Ovary (tissue), 9 donors: ENCODE results near the gene RAP1A. TPM values are rescaled to one million over a fixed set of nuclear protein-coding genes. Genes with fewer than 3 reads are reported as not detected.
"Not testable (repeated sequence)": the region's sequence is repeated elsewhere in the genome, so short reads cannot be mapped to it uniquely, and the experiment has no call there.

Experiments used
- DNase-seq, 5 donors: peaks; one replicate each; pipeline ENCODE4 v3.0.0-alpha.2; 2019 to 2020
- H3K27ac ChIP-seq, 2 donors: fragments of 200-600 bp; one replicate each; pipeline versions ENCODE4 v1.5.1 to v1.8.0; 2019 to 2022
- H3K27me3 ChIP-seq: fragments of 200-600 bp; one replicate; pipeline ENCODE4 v1.8.0; 2022
- H3K36me3 ChIP-seq: fragments of 200-600 bp; sonication (generic); one replicate; pipeline ENCODE4 v1.5.1; 2019
- H3K4me1 ChIP-seq: one replicate; pipeline ENCODE4 v1.8.1; 2013; ENCODE audit warnings: mild to moderate bottlenecking, moderate library complexity; ENCODE audit not compliant: insufficient read depth
- H3K4me3 ChIP-seq: fragments of 200-600 bp; sonication (generic); one replicate; pipeline ENCODE4 v1.5.1; 2017
- H3K9me3 ChIP-seq, 2 donors: fragments of 200-600 bp in 1 of 2; sonication (generic) in 1 of 2; one replicate each; pipeline versions ENCODE4 v1.5.1 to v1.8.1; 2013 to 2019; ENCODE audit warnings: mild to moderate bottlenecking in 1 of 2, moderate library complexity in 1 of 2
- CTCF ChIP-seq, 3 donors: fragments of 450-650 bp in 2 of 3; fragments of 200-600 bp in 1 of 3; IDR thresholded peaks; one replicate each; pipeline versions ENCODE4 v1.5.1 to v1.8.0; 2016 to 2022; ENCODE audit warnings: antibody characterized with exemption in 3 of 3, mild to moderate bottlenecking in 1 of 3
- EP300 ChIP-seq: sonication (generic); formaldehyde crosslinking; IDR thresholded peaks from one replicate; pipeline ENCODE4 v1.6.1; 2017; ENCODE audit warnings: antibody characterized with exemption
- POLR2A ChIP-seq: fragments of 450-650 bp; IDR thresholded peaks from one replicate; pipeline ENCODE4 v1.6.1; 2017; ENCODE audit warnings: antibody characterized with exemption, mild to moderate bottlenecking, moderate library complexity
- WGBS, 3 donors: extraction: QIAGEN DNeasy Blood & Tissue Kit in 1 of 3; methylation state at CpG; one replicate each; pipeline versions ENCODE4 v1.1.5 to v1.1.7; 2013 to 2017; 5-methylcytosine and 5-hydroxymethylcytosine counted together
- intact Hi-C, 4 donors: fragments of 100-400 bp; cut with DNase I; formaldehyde crosslinking; loops; one replicate each; pipeline versions ENCODE4 v1.11.0 to v1.15.1; 2022 to 2023
- polyA plus RNA-seq, 2 donors: library from polyadenylated mRNA; stranded (reverse); fragments of 200-250 nt in 1 of 2; fragments of 350-450 nt in 1 of 2; fragmentation: Illumina TruSeq in 1 of 2; extraction: RNeasy Lipid Tissue Mini Kit (QIAGEN cat#74804) in 1 of 2; gene quantifications; one replicate each; pipeline ENCODE4 v1.2.3, GENCODE V29; 2013 to 2014
- total RNA-seq, 7 donors: library from RNA; depleted of rRNA in 2 of 7; stranded (reverse); fragments of >200 nt in 2 of 7; fragmentation: NEBNext Ultra II Directional in 3 of 7; extraction: Animal tissue kit (Norgen Biotek cat#: 25700) in 3 of 7; gene quantifications; one replicate each; pipeline versions ENCODE4 v1.1.0 to v1.2.4, GENCODE V29; 2016 to 2023
- donor health status: DM: no; HTN: no; CAD: no; lungs with moderate emphysema.
- donor health status: DM: no; HTN: no; CAD: no.
- donor health status: Bipolar disorder and iron deficiency.
- donor health status: DM: yes; HTN: yes; CAD: no.
- donor health status: DM: no; HTN: no; CAD: no.
- donor health status: DM: yes; HTN: yes; CAD: no.

The RAP1A gene
- total and polyA plus RNA-seq, 9 donors: 22.2 to 118 (median 59.1) TPM

DNA sequence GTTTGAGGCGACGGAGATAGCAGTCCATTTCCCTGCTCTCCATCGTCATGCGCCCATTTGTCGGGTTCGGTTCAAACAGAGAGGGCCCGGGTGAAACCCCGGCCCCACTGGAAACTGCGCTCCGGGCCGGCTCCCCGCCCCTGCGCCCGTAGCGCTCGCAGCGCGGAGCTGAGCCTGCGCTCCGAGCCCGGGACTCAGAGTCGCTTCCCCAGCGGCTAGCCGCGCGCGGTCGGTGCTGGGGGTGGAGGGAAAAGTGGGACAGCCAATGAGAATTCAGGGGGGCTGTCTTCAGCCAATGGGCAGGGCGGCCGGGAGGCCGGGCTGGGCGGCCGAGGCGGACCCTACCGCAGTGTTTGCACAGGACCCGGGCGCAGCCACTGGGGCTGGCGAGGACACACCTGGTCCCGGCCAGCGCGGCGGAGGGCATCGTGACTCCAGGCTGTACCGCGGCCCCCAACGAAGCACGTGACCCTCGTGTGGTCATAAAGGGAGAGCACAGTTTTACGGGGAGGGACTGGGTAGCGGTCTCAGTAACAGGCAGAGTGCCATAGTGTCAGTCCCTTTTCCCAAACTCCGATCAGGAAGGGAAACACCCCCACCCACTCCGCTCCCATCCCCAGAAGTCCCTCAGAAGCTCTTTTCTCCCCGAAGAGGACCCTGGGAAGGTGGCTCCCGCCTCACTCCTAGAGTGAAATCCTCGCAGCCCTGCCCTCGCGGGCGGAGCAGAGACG lies 119.8 kb downstream of the RAP1A start, which contains the start of gene INKA2:
Gene INKA2, minus strand, starts transcription at position 202 of the 731 bp plus-strand sequence. Its CDS starts 153 bp downstream, at position 49.
- WGBS, 3 donors: 0 to 1% (median 0%) methylated on average over 57 to 59 of the region's 59 CpGs
- Histone ChIP-seq H3K27me3 (no peaks in the 10 kb centered on the region), H3K9me3 (no peaks in the 10 kb centered on the region), H3K4me1 (peaks cover 13% of the 10 kb centered on the region), H3K4me3 (peak within 1 kb of the TSS; percentile 47), H3K36me3 (no peaks in the 10 kb centered on the region), H3K27ac (peak within 1 kb of the TSS; percentile 65 to 79)
- peak; percentile 86 to 88 (median 87) for DNase-seq
- intact Hi-C loops: loop anchor here in 2 of 4 donors (2.0 to 10.0 kb wide), 2 partner anchors 15 to 115 kb away; partner anchors contain the start of gene DDX20 (in 1 of the 2)
- TF ChIP-seq CTCF (IDR thresholded peaks at IDR 0.05) (peak in 2 of 3 donors; percentile 10 to 21), EP300 (no peak), POLR2A (peak; percentile 47)

DNA sequence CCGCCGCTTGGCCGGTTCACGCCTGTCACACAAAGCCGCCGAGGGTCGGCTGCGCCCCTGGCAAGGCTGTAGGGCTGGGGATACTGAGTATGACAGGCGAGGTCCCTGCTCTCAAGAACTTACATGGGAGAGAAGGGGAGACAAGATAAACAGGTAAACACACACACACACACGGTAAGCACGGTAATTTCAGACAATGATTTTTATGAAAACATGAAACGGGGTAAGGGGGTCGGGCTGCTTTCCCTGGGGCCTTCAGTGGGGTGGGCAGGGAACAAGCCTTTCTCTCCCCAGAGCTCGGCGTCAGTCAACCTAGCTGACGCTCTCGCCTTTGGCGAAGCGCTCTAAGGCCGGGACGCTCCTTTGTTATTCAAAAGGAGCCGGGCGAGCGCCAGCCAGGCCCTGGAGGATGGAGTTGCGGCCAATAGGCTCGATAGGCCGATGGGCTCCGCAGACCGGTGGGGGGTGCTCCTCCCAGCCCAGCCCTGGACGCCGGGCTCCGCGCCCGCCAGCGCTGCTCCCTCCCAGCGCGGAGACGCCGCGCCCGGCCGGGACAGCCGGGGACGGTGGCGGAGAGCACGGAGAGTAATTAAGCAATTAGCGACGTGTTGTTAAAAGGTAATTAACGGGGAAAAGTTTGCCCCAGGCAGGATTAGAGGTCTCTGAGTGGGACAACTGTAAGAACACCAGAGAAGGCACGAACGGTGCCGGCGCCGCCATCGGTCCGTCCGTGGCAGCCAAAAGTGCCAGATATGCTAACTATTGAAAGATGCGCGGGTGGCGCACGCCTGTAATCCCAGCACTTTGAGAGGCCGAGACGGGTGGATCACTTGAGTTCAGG lies 120.6 kb downstream of the RAP1A start:
- Histone ChIP-seq H3K4me3 (peak overlapping the region; percentile 47), H3K4me1 (peaks cover 13% of the 10 kb centered on the region), H3K36me3 (no peaks in the 10 kb centered on the region), H3K9me3 (no peaks in the 10 kb centered on the region), H3K27me3 (no peaks in the 10 kb centered on the region), H3K27ac (peak overlapping the region; percentile 65 to 79)
- intact Hi-C loops: loop anchor here in 2 of 4 donors (2.0 to 10.0 kb wide), 3 partner anchors 15 to 235 kb away; partner anchors contain the start of genes ADORA3 (in 1 of the 2), DDX20 (in 1 of the 2) and TMIGD3 (in 1 of the 2)
- 0 to 1% (median 0%) methylated on average over 57 to 63 of the region's 63 CpGs for WGBS, 3 donors
- peak; percentile 75 to 81 (median 80) for DNase-seq
- TF ChIP-seq CTCF (IDR thresholded peaks at IDR 0.05): no peak
- no peak for TF ChIP-seq EP300
- no peak for TF ChIP-seq POLR2A

- H3K36me3 ChIP-seq, DNase-seq, H3K9me3 ChIP-seq, H3K27me3 ChIP-seq, H3K27ac ChIP-seq, H3K4me1 ChIP-seq, H3K4me3 ChIP-seq: not testable (repeated sequence)
- intact Hi-C loops: loop anchor here in 1 of 4 donors (10.0 kb wide), 1 partner anchor 237 kb away; the partner anchor contains the start of genes ADORA3 and TMIGD3
- 95 to 97% (median 96%) methylated on average over 14 of the region's 14 CpGs for WGBS, 3 donors
These were observed 122.7 kb downstream of the RAP1A start for GRCh38 chr1:111742292-111742691.

DNA sequence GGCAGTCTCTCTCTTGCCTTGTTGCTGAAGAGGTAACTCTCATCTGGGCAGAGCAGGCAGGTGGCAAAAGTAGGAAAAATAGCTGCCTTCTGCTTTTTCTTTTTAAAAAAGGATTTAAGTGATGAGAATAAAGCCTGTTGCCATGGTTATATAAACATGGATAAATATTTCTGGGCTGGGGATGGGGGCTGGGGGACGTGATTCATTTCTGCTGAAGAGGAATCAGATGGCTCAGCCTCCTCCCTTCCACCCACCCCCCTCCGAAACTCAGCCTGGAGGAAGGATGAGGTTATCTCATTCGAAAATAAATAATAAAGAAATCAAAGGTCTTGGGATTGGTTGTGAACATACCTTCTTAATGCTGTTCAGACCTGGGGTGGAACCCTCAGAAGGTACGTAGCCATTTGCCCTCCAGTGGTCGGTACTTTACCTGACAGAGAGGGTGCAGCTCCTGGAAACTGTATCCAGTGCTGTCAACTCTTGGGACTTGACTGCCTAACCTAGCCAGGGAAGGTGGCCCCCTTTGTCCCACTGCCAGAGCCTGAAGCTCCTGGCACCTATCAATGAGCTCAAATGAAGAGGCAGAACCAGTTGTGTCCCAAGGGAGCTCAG lies 123.5 kb downstream of the RAP1A start:
- no peaks in the 10 kb centered on the region for H3K36me3 ChIP-seq
- no peak overlapping the region for H3K4me3 ChIP-seq
- TF ChIP-seq CTCF (IDR thresholded peaks at IDR 0.05): no peak
- intact Hi-C loops: loop anchor here in 1 of 4 donors (10.0 kb wide), 1 partner anchor 238 kb away; the partner anchor contains the start of genes ADORA3 and TMIGD3
- no peaks in the 10 kb centered on the region for H3K9me3 ChIP-seq
- DNase-seq: no peak
- H3K27ac ChIP-seq: no peak overlapping the region
- 77 to 79% (median 79%) methylated on average over 5 of the region's 5 CpGs for whole genome bisulfite sequencing, 3 donors
- no peaks in the 10 kb centered on the region for H3K4me1 ChIP-seq
- no peaks in the 10 kb centered on the region for H3K27me3 ChIP-seq
